Osteoblast (primary cell): ENCODE measurements around the gene HOXA1. TPM values are rescaled to one million over a fixed set of nuclear protein-coding genes. Genes with fewer than 3 reads are reported as not detected.
A peak's percentile ranks its signal among the peaks of the same experiment; 100 is the strongest.

Experiments used
- DNase-seq: peaks from one replicate; pipeline ENCODE4 v3.0.0; 2011; ENCODE audit warnings: low spot score, mixed read lengths; ENCODE audit not compliant: insufficient read length; ENCODE audit errors: missing footprints
- H2AFZ ChIP-seq: 2 replicates; pipeline ENCODE4 v1.6.0; 2011; ENCODE audit warnings: mild to moderate bottlenecking, low read length
- H3K27ac ChIP-seq: 2 replicates; pipeline ENCODE4 v1.5.1; 2011; ENCODE audit warnings: mild to moderate bottlenecking, low read depth, low read length, moderate library complexity
- H3K27me3 ChIP-seq: 2 replicates; pipeline ENCODE4 v1.6.0; 2012; ENCODE audit warnings: mild to moderate bottlenecking, control low read depth, inconsistent platforms, low read length, moderate library complexity; ENCODE audit not compliant: insufficient read depth
- H3K36me3 ChIP-seq: 2 replicates; pipeline ENCODE4 v1.5.1; 2011; ENCODE audit warnings: mild to moderate bottlenecking, low read length, control low read depth, moderate library complexity; ENCODE audit not compliant: insufficient read depth
- H3K4me1 ChIP-seq: 2 replicates; pipeline ENCODE4 v1.5.1; 2011; ENCODE audit warnings: mild to moderate bottlenecking, low read length, control low read depth, moderate library complexity; ENCODE audit not compliant: insufficient read depth
- H3K4me2 ChIP-seq: 2 replicates; pipeline ENCODE4 v1.6.0; 2011; ENCODE audit warnings: mild to moderate bottlenecking, low read length; ENCODE audit not compliant: insufficient read depth
- H3K4me3 ChIP-seq: fragments of 200-600 bp; sonication (generic); 3 replicates; pipeline ENCODE4 v1.5.1; 2012; ENCODE audit warnings: mild to moderate bottlenecking, low read length, inconsistent platforms; ENCODE audit not compliant: insufficient read depth
- H3K79me2 ChIP-seq: 2 replicates; pipeline ENCODE4 v1.6.0; 2012; ENCODE audit warnings: mild to moderate bottlenecking, low read length, control low read depth, inconsistent platforms; ENCODE audit not compliant: insufficient read depth
- H3K9me3 ChIP-seq: 2 replicates; pipeline ENCODE4 v1.5.1; 2011; ENCODE audit warnings: low read depth, low read length, control low read depth
- H4K20me1 ChIP-seq: 2 replicates; pipeline ENCODE4 v1.6.0; 2012; ENCODE audit warnings: mild to moderate bottlenecking, low read length, control low read depth; ENCODE audit not compliant: insufficient read depth
- total RNA-seq: library from RNA; depleted of rRNA; stranded (reverse); fragments of >200 nt; gene quantifications from 2 replicates; pipeline ENCODE4 v1.2.3, GENCODE V29; 2012
- TF ChIP-seq, protein P1 (sequence below): IDR thresholded peaks from 2 replicates; pipeline ENCODE4 v1.5.1; 2011; ENCODE audit warnings: mild to moderate bottlenecking, low read depth, low read length, moderate library complexity; ENCODE audit errors: extremely low read depth

Gene HOXA1
- total RNA-seq, 1 donor, result 0.72 TPM

GRCh38 chr7:27092819-27093110, 3.0 kb downstream of the HOXA1 start:
- Histone ChIP-seq H3K9me3 (no peaks in the 10 kb centered on the region), H3K27ac (no peak overlapping the region), H4K20me1 (peaks cover 5% of the 10 kb centered on the region), H3K27me3 (no peaks in the 10 kb centered on the region), H3K4me1 (peaks cover 15% of the 10 kb centered on the region), H3K79me2 (peaks cover 34% of the 10 kb centered on the region), H3K36me3 (no peaks in the 10 kb centered on the region), H2AFZ (no peak overlapping the region), H3K4me2 (no peak overlapping the region), H3K4me3 (no peak overlapping the region)
- TF ChIP-seq, protein P1, sequence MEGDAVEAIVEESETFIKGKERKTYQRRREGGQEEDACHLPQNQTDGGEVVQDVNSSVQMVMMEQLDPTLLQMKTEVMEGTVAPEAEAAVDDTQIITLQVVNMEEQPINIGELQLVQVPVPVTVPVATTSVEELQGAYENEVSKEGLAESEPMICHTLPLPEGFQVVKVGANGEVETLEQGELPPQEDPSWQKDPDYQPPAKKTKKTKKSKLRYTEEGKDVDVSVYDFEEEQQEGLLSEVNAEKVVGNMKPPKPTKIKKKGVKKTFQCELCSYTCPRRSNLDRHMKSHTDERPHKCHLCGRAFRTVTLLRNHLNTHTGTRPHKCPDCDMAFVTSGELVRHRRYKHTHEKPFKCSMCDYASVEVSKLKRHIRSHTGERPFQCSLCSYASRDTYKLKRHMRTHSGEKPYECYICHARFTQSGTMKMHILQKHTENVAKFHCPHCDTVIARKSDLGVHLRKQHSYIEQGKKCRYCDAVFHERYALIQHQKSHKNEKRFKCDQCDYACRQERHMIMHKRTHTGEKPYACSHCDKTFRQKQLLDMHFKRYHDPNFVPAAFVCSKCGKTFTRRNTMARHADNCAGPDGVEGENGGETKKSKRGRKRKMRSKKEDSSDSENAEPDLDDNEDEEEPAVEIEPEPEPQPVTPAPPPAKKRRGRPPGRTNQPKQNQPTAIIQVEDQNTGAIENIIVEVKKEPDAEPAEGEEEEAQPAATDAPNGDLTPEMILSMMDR, result no peak
- DNase-seq, result no peak

DNA sequence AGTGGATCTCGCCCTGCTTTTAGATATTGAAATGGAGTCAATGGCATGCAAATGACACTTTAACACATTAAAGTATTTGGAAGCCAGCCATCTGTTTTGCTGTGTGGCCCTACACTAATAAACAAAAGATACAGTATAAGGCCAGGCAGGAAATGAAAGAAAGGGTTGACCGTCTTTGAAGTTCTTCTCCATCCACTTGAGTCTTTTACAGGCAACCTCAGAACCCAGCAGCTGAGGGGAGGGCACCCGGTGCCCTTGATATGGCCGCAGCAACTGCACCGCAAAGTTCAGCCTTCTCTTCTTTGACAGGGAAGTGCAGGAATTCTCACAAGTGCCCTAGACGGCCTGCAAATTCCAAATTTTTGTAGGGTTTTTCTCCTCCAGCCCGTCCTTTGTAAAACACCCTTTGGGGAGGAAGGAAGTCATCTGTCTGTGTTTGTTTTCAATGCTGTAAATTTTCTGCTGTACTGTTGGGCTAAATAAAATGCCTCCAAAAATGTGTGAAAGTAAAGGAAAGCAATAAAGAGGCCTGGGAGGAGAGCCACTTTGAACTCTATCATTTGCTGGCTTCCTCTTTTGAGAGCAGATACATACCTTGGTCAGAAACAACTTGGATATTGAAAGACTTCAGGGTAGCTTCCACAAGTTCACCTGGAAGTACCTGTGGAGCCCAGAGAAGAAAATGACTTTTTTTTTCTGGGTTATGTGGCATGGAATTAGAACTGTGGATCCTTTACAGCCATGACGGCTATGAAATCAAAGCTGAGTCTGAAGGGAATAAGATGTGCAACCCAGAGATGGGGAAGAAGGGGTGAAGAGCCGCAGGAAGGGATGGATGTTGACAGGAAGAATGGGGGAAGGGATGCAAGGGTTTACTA, 3.6 kb downstream of the HOXA1 start:
- peaks cover 11% of the 10 kb centered on the region for H3K4me1 ChIP-seq
- H2AFZ ChIP-seq, result no peak overlapping the region
- no peaks in the 10 kb centered on the region for H3K27me3 ChIP-seq
- no peaks in the 10 kb centered on the region for H3K36me3 ChIP-seq
- H3K4me2 ChIP-seq, result no peak overlapping the region
- no peak overlapping the region for H3K27ac ChIP-seq
- H3K9me3 ChIP-seq, result no peaks in the 10 kb centered on the region
- peaks cover 28% of the 10 kb centered on the region for H3K79me2 ChIP-seq
- peaks cover 1% of the 10 kb centered on the region for H4K20me1 ChIP-seq
- DNase-seq, result no peak
- TF ChIP-seq, protein P1, result no peak
- no peak overlapping the region for H3K4me3 ChIP-seq

DNA sequence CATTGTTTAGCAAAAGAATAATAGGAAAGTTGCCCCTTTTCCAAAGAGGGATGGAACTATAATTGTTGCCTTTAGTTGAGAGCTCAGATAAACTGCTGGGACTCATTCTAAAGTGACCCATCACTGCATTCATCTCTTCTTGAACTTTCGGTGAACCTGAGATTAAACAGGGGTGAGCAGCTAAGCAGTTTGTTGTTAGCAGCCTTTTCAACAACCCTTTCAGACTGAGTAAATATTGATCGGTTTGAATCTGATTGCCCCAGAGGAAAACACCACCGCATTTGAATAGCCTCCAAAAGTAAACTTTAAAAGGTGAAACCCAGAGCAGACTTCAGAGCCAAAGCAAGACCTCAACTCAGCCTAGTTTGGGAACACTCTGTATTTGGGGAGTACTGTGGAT, 4.7 kb downstream of the HOXA1 start:
- no peaks in the 10 kb centered on the region for H3K9me3 ChIP-seq
- DNase-seq, result no peak
- no peaks in the 10 kb centered on the region for H4K20me1 ChIP-seq
- no peaks in the 10 kb centered on the region for H3K27me3 ChIP-seq
- TF ChIP-seq, protein P1, result no peak
- H3K4me1 ChIP-seq, result peaks cover 8% of the 10 kb centered on the region
- no peak overlapping the region for H3K4me3 ChIP-seq
- peaks cover 17% of the 10 kb centered on the region for H3K79me2 ChIP-seq
- no peak overlapping the region for H3K27ac ChIP-seq
- H3K4me2 ChIP-seq, result no peak overlapping the region
- no peaks in the 10 kb centered on the region for H3K36me3 ChIP-seq
- H2AFZ ChIP-seq, result no peak overlapping the region

GRCh38 chr7:27088002-27088922, 7.5 kb downstream of the HOXA1 start:
- Histone ChIP-seq H3K4me3 (peak overlapping the region; percentile 27), H3K27me3 (no peaks in the 10 kb centered on the region), H3K4me1 (no peaks in the 10 kb centered on the region), H3K9me3 (no peaks in the 10 kb centered on the region), H4K20me1 (no peaks in the 10 kb centered on the region), H3K79me2 (no peaks in the 10 kb centered on the region), H2AFZ (peak overlapping the region; percentile 13), H3K27ac (no peak overlapping the region), H3K4me2 (peak overlapping the region; percentile 41), H3K36me3 (no peaks in the 10 kb centered on the region)
- DNase-seq, result no peak
- TF ChIP-seq, protein P1, result no peak
